ENCODE measurements around the gene ROBO2. TPM values are rescaled to one million over a fixed set of nuclear protein-coding genes. Genes with fewer than 3 reads are reported as not detected.

Gene ROBO2
- total RNA-seq, 2 experiments from 2014 or later = not detected

DNA sequence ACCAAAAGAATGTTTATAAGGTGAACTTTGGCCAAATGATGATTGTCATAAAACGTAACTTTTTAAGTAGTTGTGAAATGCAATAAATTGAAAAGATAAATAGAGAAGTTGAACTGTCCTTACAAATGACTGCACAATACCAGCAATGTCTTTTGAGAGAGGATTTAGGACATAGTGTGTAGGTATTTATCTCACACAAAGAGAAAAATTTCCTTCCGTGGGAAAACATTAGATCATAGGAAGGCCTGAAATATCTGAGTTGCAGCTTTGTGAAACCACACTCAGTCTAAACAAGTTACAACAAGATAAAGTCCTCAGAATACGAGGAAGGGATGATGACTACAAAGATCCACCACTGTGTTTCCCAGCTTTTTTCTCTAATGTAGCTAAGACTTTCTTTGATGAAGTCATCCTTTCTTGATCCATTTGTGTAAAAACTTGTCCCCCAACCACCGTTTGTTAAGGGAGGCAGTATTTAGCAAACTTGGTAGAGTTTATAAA is 16.0 kb downstream of the ROBO2 start:
- Mint-ChIP-seq H3K36me3 (ENCODE audit: low read depth) (no peaks in the 10 kb centered on the region), H3K9me3 (no peaks in the 10 kb centered on the region), H3K27ac (no peak overlapping the region), H3K4me1 (ENCODE audit: low read depth) (no peaks in the 10 kb centered on the region), H3K4me3 (no peak overlapping the region), H3K27me3 (ENCODE audit: low read depth) (no peaks in the 10 kb centered on the region)
- DNase-seq = no peak
- CTCF ChIA-PET = no interaction called here
- intact Hi-C loops (cut with micrococcal nuclease) = no loop called here

DNA sequence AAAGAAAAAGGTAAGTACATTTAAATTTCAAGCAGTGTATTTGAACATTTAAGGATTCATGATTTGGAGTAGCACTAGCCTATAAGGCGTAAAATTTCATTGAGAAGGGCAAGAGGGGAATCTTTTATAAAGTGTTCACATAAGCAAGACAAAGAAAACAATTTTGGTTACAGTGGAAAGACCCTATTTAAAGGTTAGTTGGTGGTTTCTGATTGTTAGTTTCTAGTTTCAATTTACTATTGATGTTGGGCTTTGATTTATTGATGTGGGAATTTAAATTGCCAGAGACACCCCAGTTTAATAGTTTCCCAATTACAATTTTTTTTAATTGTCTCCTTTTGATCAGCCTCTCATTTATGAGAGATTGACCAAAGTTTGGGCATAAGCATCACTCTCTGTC is 19.5 kb downstream of the ROBO2 start:
- Mint-ChIP-seq H3K27ac (no peak overlapping the region), H3K9me3 (peaks cover 3% of the 10 kb centered on the region), H3K27me3 (ENCODE audit: low read depth) (no peaks in the 10 kb centered on the region), H3K36me3 (ENCODE audit: low read depth) (no peaks in the 10 kb centered on the region), H3K4me3 (no peak overlapping the region), H3K4me1 (ENCODE audit: low read depth) (no peaks in the 10 kb centered on the region)
- CTCF ChIA-PET = no interaction called here
- intact Hi-C loops (cut with micrococcal nuclease) = no loop called here
- DNase-seq = no peak

DNA sequence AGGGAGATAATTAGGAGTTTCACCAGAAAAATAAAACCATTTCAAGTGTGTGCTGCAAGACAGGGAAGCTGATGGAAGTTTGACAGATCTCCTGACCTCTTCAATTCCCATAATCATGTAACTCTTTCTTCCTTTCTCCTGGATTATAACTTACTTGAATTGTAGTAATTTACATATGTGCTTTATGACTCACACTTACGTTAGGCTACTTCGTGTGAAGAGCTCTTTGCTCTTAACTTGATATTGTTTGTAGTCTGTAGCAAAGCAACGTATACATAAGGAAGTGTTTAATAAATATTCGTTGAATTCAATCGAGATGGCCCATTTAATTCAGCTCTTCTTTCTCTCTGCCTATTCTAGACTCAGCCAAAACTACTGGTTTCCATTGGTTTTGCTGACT is 23.5 kb downstream of the ROBO2 start:
- Mint-ChIP-seq H3K27ac (no peak overlapping the region), H3K36me3 (ENCODE audit: low read depth) (no peaks in the 10 kb centered on the region), H3K4me3 (no peak overlapping the region), H3K4me1 (ENCODE audit: low read depth) (no peaks in the 10 kb centered on the region), H3K9me3 (peaks cover 3% of the 10 kb centered on the region), H3K27me3 (ENCODE audit: low read depth) (no peaks in the 10 kb centered on the region)
- no peak for DNase-seq
- CTCF ChIA-PET = interaction anchor here (1.3 kb wide), 1 partner anchor 10 kb away, joined by 3 read pairs; no protein-coding TSS in a partner anchor
- intact Hi-C loops (cut with micrococcal nuclease) = no loop called here

DNA sequence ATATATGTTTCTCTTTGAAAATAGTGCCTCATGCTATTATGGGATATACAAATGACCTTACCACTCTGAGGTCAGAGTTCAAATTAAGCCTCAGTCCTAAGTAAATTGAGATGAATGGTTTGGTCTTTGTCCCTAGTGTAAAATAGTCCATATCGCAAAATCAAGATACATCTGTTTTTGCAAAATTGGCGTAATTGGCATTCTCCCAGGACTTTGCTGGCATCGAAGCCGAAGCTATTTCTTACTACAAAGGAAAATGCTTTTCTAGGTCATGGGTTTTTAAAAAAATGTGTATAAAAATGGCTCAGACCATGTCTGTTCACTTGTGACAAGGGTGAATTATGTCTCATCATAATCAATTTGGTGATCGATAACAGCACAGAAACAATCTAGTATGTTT is 25.9 kb downstream of the ROBO2 start:
- Mint-ChIP-seq H3K4me3 (no peak overlapping the region), H3K27me3 (ENCODE audit: low read depth) (no peaks in the 10 kb centered on the region), H3K27ac (no peak overlapping the region), H3K4me1 (ENCODE audit: low read depth) (no peaks in the 10 kb centered on the region), H3K9me3 (peaks cover 3% of the 10 kb centered on the region), H3K36me3 (ENCODE audit: low read depth) (no peaks in the 10 kb centered on the region)
- no peak for DNase-seq
- CTCF ChIA-PET = no interaction called here
- intact Hi-C loops (cut with micrococcal nuclease) = no loop called here

DNA sequence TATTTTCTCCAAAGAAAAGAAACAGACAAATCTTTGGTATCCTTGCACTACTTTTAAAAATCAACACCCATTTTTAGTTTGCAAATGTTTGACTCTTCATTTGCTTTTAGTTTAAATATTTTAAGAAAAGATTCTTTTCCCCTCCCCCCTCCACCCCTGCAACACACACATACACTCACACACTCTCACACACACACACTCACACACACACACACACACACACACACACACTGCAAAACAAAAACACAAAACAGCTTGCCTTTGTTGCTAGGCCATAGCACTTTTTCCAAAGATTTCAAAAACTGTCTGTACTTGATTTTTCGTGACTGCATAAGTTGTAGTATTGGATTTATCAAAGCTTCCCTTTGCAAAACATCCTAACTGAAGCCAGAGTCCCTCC is 26.9 kb downstream of the ROBO2 start:
- no peak overlapping the region for H3K4me3 Mint-ChIP-seq
- H3K36me3 Mint-ChIP-seq (ENCODE audit: low read depth) = no peaks in the 10 kb centered on the region
- H3K27ac Mint-ChIP-seq = no peak overlapping the region
- H3K9me3 Mint-ChIP-seq = peaks cover 3% of the 10 kb centered on the region
- CTCF ChIA-PET = no interaction called here
- no peaks in the 10 kb centered on the region for H3K27me3 Mint-ChIP-seq (ENCODE audit: low read depth)
- intact Hi-C loops (cut with micrococcal nuclease) = no loop called here
- no peaks in the 10 kb centered on the region for H3K4me1 Mint-ChIP-seq (ENCODE audit: low read depth)
- no peak for DNase-seq

DNA sequence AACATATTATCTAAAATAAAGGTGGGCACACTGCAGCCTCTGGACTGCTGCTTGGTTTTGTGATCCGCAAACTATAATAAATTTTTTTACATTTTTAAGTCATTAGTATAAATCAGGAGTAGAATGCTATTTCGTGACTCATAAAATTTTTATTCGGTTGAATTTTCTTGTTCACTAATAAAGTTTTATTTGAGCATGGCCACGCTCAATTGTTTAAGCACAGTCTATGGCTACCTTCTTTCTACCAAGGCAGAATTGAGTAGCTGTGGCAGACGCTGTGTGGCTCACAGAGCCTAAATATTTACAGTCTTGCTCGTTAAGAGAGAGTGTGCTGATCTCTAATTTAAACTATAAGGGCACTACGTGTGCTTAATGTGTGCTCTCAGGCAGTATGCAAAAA is 28.9 kb downstream of the ROBO2 start:
- no peaks in the 10 kb centered on the region for H3K27me3 Mint-ChIP-seq (ENCODE audit: low read depth)
- H3K36me3 Mint-ChIP-seq (ENCODE audit: low read depth) = no peaks in the 10 kb centered on the region
- intact Hi-C loops (cut with micrococcal nuclease) = no loop called here
- DNase-seq = no peak
- CTCF ChIA-PET = no interaction called here
- H3K9me3 Mint-ChIP-seq = no peaks in the 10 kb centered on the region
- no peak overlapping the region for H3K4me3 Mint-ChIP-seq
- no peaks in the 10 kb centered on the region for H3K4me1 Mint-ChIP-seq (ENCODE audit: low read depth)
- no peak overlapping the region for H3K27ac Mint-ChIP-seq

DNA sequence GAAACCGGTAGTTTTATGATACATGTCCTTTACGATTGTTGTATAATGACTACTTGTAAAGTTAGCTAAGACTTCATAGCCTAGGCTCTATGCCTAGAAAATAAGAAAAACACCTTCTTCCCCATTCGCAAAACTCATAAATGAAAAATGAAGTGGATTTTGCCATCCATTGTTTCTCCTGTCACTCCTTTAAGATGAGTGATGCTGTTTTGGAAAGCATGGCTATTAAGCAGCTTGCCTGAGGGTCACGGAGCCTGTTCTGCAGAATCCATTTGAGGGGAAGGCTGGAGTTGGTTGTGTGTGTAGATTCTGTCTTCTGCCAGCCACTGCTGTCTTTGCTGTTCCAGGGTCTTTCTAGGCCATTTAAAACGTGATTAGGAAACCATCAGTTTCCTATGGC is 31.5 kb downstream of the ROBO2 start:
- intact Hi-C loops (cut with micrococcal nuclease) = no loop called here
- H3K4me3 Mint-ChIP-seq = no peak overlapping the region
- H3K9me3 Mint-ChIP-seq = no peaks in the 10 kb centered on the region
- CTCF ChIA-PET = no interaction called here
- H3K36me3 Mint-ChIP-seq (ENCODE audit: low read depth) = no peaks in the 10 kb centered on the region
- H3K27me3 Mint-ChIP-seq (ENCODE audit: low read depth) = no peaks in the 10 kb centered on the region
- H3K4me1 Mint-ChIP-seq (ENCODE audit: low read depth) = no peaks in the 10 kb centered on the region
- H3K27ac Mint-ChIP-seq = no peak overlapping the region
- no peak for DNase-seq

DNA sequence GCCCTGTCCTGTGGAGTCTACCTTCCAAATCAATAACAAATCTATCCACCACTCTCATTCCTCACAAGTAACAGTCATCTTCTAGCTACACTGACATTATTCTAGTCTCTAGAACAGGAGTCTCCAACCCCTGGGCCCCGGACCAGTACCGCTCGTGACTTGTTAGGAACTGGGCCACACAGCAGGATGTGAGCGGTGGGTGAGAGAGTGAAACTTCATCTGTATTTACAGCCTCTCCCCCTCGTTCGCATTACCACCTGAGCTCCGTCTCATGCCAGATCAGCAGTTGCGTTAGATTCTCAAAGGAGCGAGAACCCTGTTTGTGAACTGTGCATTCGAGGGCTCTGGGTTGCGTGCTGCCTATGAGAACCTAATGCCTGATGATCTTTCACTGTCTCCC is 31.9 kb downstream of the ROBO2 start:
- Mint-ChIP-seq H3K4me1 (ENCODE audit: low read depth) (no peaks in the 10 kb centered on the region), H3K4me3 (no peak overlapping the region), H3K9me3 (no peaks in the 10 kb centered on the region), H3K36me3 (ENCODE audit: low read depth) (no peaks in the 10 kb centered on the region), H3K27me3 (ENCODE audit: low read depth) (no peaks in the 10 kb centered on the region), H3K27ac (no peak overlapping the region)
- intact Hi-C loops (cut with micrococcal nuclease) = no loop called here
- CTCF ChIA-PET = no interaction called here
- no peak for DNase-seq

DNA sequence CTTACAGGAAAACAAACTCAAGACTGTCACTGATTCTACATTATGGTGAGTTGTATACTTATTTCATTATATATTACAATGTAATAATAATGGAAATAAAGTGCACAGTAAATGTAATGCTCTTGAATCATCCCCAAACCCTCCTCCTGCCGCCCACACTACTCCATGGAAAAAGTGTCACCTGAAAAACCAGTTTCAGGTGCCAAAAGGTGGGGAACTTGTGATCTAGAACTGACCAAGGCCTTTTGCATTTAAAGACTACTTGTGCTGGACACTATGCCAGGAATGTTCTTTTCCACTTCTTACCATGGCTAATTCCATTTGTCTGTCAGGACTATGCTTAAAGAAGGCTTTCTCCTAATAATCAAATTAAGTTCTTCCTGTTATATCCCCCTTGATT is 32.3 kb downstream of the ROBO2 start:
- Mint-ChIP-seq H3K36me3 (ENCODE audit: low read depth) (no peaks in the 10 kb centered on the region), H3K27me3 (ENCODE audit: low read depth) (no peaks in the 10 kb centered on the region), H3K4me1 (ENCODE audit: low read depth) (no peaks in the 10 kb centered on the region), H3K27ac (no peak overlapping the region), H3K9me3 (no peaks in the 10 kb centered on the region), H3K4me3 (no peak overlapping the region)
- intact Hi-C loops (cut with micrococcal nuclease) = no loop called here
- no peak for DNase-seq
- CTCF ChIA-PET = no interaction called here

DNA sequence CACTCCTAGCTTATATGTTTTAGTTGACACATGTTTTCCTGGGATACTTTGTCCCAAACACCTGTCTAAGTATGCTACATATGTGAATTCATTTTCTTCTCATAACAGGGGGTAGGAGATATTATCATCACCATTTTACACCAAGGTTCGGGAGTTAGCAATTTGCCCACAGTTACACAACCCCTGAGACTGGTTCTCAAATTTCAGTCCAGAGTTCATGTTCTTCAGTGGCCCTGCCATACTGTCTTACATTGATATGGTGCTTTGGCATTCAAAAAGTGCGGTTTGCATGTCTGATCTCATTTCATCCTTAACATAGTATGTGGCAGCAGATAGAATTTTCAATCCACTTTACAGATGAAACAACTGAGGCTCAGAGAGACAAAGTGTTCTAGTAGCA is 38.4 kb downstream of the ROBO2 start:
- Mint-ChIP-seq H3K36me3 (ENCODE audit: low read depth) (no peaks in the 10 kb centered on the region), H3K27me3 (ENCODE audit: low read depth) (no peaks in the 10 kb centered on the region), H3K4me1 (ENCODE audit: low read depth) (no peaks in the 10 kb centered on the region), H3K4me3 (no peak overlapping the region), H3K9me3 (peaks cover 5% of the 10 kb centered on the region), H3K27ac (no peak overlapping the region)
- CTCF ChIA-PET = no interaction called here
- DNase-seq = no peak
- intact Hi-C loops (cut with micrococcal nuclease) = no loop called here

DNA sequence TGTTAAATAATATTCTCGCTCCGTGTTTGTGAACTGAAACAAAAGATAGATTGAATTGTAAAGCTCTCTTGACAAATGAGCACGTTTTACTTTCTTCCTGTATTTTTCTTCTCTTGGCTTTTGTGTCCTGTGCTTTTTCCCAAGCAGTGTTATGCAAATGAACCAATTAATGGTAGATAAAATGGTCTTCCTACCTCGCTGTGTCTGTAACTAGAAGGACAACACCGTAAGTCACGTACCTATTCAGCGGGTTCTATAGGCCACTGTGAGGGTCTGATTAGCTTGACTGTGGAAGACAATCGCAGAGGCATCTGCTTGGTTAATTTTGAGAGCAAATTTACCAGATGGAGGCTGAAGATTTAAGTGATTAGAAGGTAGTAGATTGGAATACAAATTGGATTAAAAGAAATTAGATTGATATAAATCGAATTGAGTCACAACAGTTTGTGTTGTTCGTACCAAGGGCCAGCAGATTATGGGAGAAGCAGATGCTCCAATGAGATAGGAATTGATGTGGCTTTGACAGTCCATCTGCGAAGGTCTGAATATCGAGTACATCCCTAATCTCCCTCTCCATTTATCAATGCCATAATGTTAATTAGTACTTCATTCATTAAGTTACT is 40.2 kb downstream of the ROBO2 start:
- CTCF ChIA-PET = no interaction called here
- Mint-ChIP-seq H3K27me3 (ENCODE audit: low read depth) (no peaks in the 10 kb centered on the region), H3K4me1 (ENCODE audit: low read depth) (no peaks in the 10 kb centered on the region), H3K36me3 (ENCODE audit: low read depth) (no peaks in the 10 kb centered on the region), H3K9me3 (peaks cover 5% of the 10 kb centered on the region), H3K4me3 (no peak overlapping the region), H3K27ac (no peak overlapping the region)
- intact Hi-C loops (cut with micrococcal nuclease) = no loop called here
- no peak for DNase-seq

DNA sequence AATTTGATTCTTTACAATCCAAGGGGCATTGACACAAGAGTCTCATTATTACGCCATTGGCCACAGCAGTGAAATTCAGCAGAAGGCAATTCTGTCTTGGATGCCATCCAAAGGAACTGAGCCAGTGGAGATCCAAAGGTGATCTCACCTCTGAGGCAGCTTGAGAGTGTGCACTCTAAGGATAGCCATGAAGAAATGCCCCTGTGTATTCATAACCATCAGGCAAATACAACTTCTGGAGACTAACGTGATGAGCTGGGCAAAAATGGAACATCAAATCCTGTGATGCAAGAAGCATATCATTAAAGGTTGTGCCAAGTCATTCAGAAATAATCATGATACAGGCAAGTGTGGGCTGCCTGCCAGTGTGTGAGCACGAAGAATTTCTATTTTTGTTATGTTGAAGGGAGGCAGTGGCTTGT is 41.4 kb downstream of the ROBO2 start:
- CTCF ChIA-PET = interaction anchor here (0.6 kb wide), 1 partner anchor 26 kb away, joined by 3 read pairs; no protein-coding TSS in a partner anchor
- no peaks in the 10 kb centered on the region for H3K27me3 Mint-ChIP-seq (ENCODE audit: low read depth)
- no peak for DNase-seq
- intact Hi-C loops (cut with micrococcal nuclease) = no loop called here
- peaks cover 5% of the 10 kb centered on the region for H3K9me3 Mint-ChIP-seq
- H3K4me1 Mint-ChIP-seq (ENCODE audit: low read depth) = no peaks in the 10 kb centered on the region
- no peaks in the 10 kb centered on the region for H3K36me3 Mint-ChIP-seq (ENCODE audit: low read depth)
- H3K4me3 Mint-ChIP-seq = no peak overlapping the region
- H3K27ac Mint-ChIP-seq = no peak overlapping the region

DNA sequence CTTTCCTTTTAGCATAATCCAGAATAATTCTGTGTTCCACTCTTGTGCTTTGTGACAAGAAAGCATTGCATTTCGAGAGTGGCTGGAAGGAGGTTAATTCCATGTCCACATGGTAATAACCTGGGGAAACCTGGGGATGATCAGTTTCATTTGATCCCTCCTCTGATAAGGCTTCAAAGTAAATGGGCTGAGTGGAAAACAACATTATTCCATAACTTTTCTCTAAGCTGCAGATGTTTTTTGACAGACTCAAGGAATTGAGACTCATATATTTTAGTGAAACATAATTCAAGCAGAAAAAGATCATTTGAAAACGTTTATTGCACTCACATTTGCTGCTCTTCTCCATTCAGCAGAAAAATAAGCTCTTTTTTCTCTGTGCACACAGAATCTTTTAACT is 44.6 kb downstream of the ROBO2 start:
- H3K4me3 Mint-ChIP-seq = no peak overlapping the region
- no peak overlapping the region for H3K27ac Mint-ChIP-seq
- H3K4me1 Mint-ChIP-seq (ENCODE audit: low read depth) = no peaks in the 10 kb centered on the region
- H3K9me3 Mint-ChIP-seq = peaks cover 3% of the 10 kb centered on the region
- no peaks in the 10 kb centered on the region for H3K27me3 Mint-ChIP-seq (ENCODE audit: low read depth)
- DNase-seq = no peak
- no peaks in the 10 kb centered on the region for H3K36me3 Mint-ChIP-seq (ENCODE audit: low read depth)
- intact Hi-C loops (cut with micrococcal nuclease) = no loop called here
- CTCF ChIA-PET = no interaction called here
